Dermis blood vessel endothelial cell (primary cell): ENCODE data around the gene MICU2. TPM values are rescaled to one million over a fixed set of nuclear protein-coding genes. Genes with fewer than 3 reads are reported as not detected.

ENCODE experiments used
- DNase-seq: peaks from one replicate; pipeline ENCODE4 v3.0.0; 2010
- total RNA-seq: library from RNA; depleted of rRNA; stranded (reverse); fragments of >200 nt; gene quantifications from 2 replicates; pipeline ENCODE4 v1.2.3, GENCODE V29; 2014

MICU2 gene
- total RNA-seq = 46.3 and 83.0 TPM in 2 replicates

- peak; percentile 93 for DNase-seq
These were observed at the start of gene MICU2 for GRCh38 chr13:21603531-21604448. TSS of gene MICU2 (minus strand) at chr13:21604170. CDS start at chr13:21604148, 22 bp downstream.

GRCh38 chr13:21641629-21642028, 37.7 kb upstream of the MICU2 start:
- no peak for DNase-seq

GRCh38 chr13:21639561-21639960, 35.6 kb upstream of the MICU2 start:
- no peak for DNase-seq

GRCh38 chr13:21638319-21639282, 34.6 kb upstream of the MICU2 start:
- DNase-seq = peak; percentile 48

GRCh38 chr13:21637296-21637695, 33.3 kb upstream of the MICU2 start:
- peak; percentile 29 for DNase-seq

- DNase-seq = no peak
These were observed 32.7 kb upstream of the MICU2 start for GRCh38 chr13:21636656-21637055.

- no peak for DNase-seq
These were observed 28.2 kb upstream of the MICU2 start for GRCh38 chr13:21632196-21632595.

GRCh38 chr13:21625366-21625765, 21.4 kb upstream of the MICU2 start:
- peak; percentile 48 for DNase-seq

GRCh38 chr13:21620861-21621260, 16.9 kb upstream of the MICU2 start:
- no peak for DNase-seq

- no peak for DNase-seq
These were observed 15.8 kb upstream of the MICU2 start for GRCh38 chr13:21619633-21620220.

GRCh38 chr13:21616880-21617279, 12.9 kb upstream of the MICU2 start:
- no peak for DNase-seq

GRCh38 chr13:21616205-21616866, 12.4 kb upstream of the MICU2 start:
- no peak for DNase-seq

GRCh38 chr13:21615427-21615826, 11.5 kb upstream of the MICU2 start:
- DNase-seq = no peak

- no peak for DNase-seq
These were observed 9.8 kb upstream of the MICU2 start for GRCh38 chr13:21613791-21614190.

- no peak for DNase-seq
These were observed 7.4 kb upstream of the MICU2 start for GRCh38 chr13:21611385-21611784.

- DNase-seq = no peak
These were observed 6.7 kb upstream of the MICU2 start for GRCh38 chr13:21610687-21611086.

GRCh38 chr13:21608961-21609360, 5.0 kb upstream of the MICU2 start:
- no peak for DNase-seq

GRCh38 chr13:21606796-21607195, 2.8 kb upstream of the MICU2 start:
- DNase-seq = no peak

GRCh38 chr13:21606251-21606650, 2.3 kb upstream of the MICU2 start:
- DNase-seq = no peak

- DNase-seq = no peak
These were observed 7.2 kb downstream of the MICU2 start for GRCh38 chr13:21596722-21597121.

- no peak for DNase-seq
These were observed 8.5 kb downstream of the MICU2 start for GRCh38 chr13:21595546-21595822.

GRCh38 chr13:21594715-21595545, 9.0 kb downstream of the MICU2 start:
- DNase-seq = no peak
